ENCODE measurements around the gene NFIA.

NFIA gene

GRCh38 chr1:61444288-61444687 lies 361.9 kb downstream of the NFIA start:
- no peak overlapping the region for H3K4me3 ChIP-seq (ENCODE audit: low read length)
- DNase-seq (ENCODE audit: low read depth, low spot score) = no peak

- no peak for DNase-seq (ENCODE audit: low read depth, low spot score)
- no peak overlapping the region for H3K4me3 ChIP-seq (ENCODE audit: low read length)
Measured at GRCh38 chr1:61445269-61445825, 363.0 kb downstream of the NFIA start.

- no peak overlapping the region for H3K4me3 ChIP-seq (ENCODE audit: low read length)
- no peak for DNase-seq (ENCODE audit: low read depth, low spot score)
Measured at GRCh38 chr1:61446531-61446991, 364.2 kb downstream of the NFIA start.

GRCh38 chr1:61447106-61447967 lies 365.0 kb downstream of the NFIA start:
- H3K4me3 ChIP-seq (ENCODE audit: low read length) = no peak overlapping the region
- DNase-seq (ENCODE audit: low read depth, low spot score) = no peak

GRCh38 chr1:61447968-61448430 lies 365.6 kb downstream of the NFIA start:
- no peak overlapping the region for H3K4me3 ChIP-seq (ENCODE audit: low read length)
- no peak for DNase-seq (ENCODE audit: low read depth, low spot score)

GRCh38 chr1:61448914-61449313 lies 366.6 kb downstream of the NFIA start:
- DNase-seq (ENCODE audit: low read depth, low spot score) = no peak
- H3K4me3 ChIP-seq (ENCODE audit: low read length) = no peak overlapping the region

- H3K4me3 ChIP-seq (ENCODE audit: low read length) = no peak overlapping the region
Measured at GRCh38 chr1:61449410-61449809, 367.0 kb downstream of the NFIA start.

GRCh38 chr1:61450454-61450853 lies 368.1 kb downstream of the NFIA start:
- no peak for DNase-seq (ENCODE audit: low read depth, low spot score)
- H3K4me3 ChIP-seq (ENCODE audit: low read length) = no peak overlapping the region

More at GRCh38 chr1:61449410-61449809, 367.0 kb downstream of the NFIA start:
- DNase-seq (ENCODE audit: low read depth, low spot score) = no peak

- H3K4me3 ChIP-seq (ENCODE audit: low read length) = no peak overlapping the region
- no peak for DNase-seq (ENCODE audit: low read depth, low spot score)
Measured at GRCh38 chr1:61450872-61451571, 368.7 kb downstream of the NFIA start.

- no peak for DNase-seq (ENCODE audit: low read depth, low spot score)
- no peak overlapping the region for H3K4me3 ChIP-seq (ENCODE audit: low read length)
Measured at GRCh38 chr1:61451572-61451968, 369.2 kb downstream of the NFIA start.

GRCh38 chr1:61452176-61453035 lies 370.0 kb downstream of the NFIA start:
- H3K4me3 ChIP-seq (ENCODE audit: low read length) = no peak overlapping the region
- no peak for DNase-seq (ENCODE audit: low read depth, low spot score)

GRCh38 chr1:61453111-61453961 lies 371.0 kb downstream of the NFIA start:
- H3K4me3 ChIP-seq (ENCODE audit: low read length) = no peak overlapping the region
- peak; percentile 52 for DNase-seq (ENCODE audit: low read depth, low spot score)

GRCh38 chr1:61455400-61455799 lies 373.0 kb downstream of the NFIA start:
- DNase-seq (ENCODE audit: low read depth, low spot score) = no peak
- no peak overlapping the region for H3K4me3 ChIP-seq (ENCODE audit: low read length)

GRCh38 chr1:61457526-61458040 lies 375.2 kb downstream of the NFIA start:
- DNase-seq (ENCODE audit: low read depth, low spot score) = no peak

GRCh38 chr1:61459345-61459744 lies 377.0 kb downstream of the NFIA start:
- H3K4me3 ChIP-seq (ENCODE audit: low read length) = no peak overlapping the region
- DNase-seq (ENCODE audit: low read depth, low spot score) = no peak

More at GRCh38 chr1:61457526-61458040, 375.2 kb downstream of the NFIA start:
- H3K4me3 ChIP-seq (ENCODE audit: low read length) = no peak overlapping the region

- no peak for DNase-seq (ENCODE audit: low read depth, low spot score)
- no peak overlapping the region for H3K4me3 ChIP-seq (ENCODE audit: low read length)
Measured at GRCh38 chr1:61460191-61460590, 377.8 kb downstream of the NFIA start.

- no peak for DNase-seq (ENCODE audit: low read depth, low spot score)
- H3K4me3 ChIP-seq (ENCODE audit: low read length) = no peak overlapping the region
Measured at GRCh38 chr1:61461406-61462384, 379.3 kb downstream of the NFIA start.
